SKM-1 treated with dmso at 0.1 percent for 144 hours (cell line): ENCODE measurements around the gene CDHR5.
"Not testable (repeated sequence)": the region's sequence is repeated elsewhere in the genome, so short reads cannot be mapped to it uniquely, and the experiment has no call there.

Experiments
- DNase-seq: peaks from one replicate; lab custom pipeline; 2025; ENCODE audit not compliant: unreplicated experiment; lab: John Stamatoyannopoulos, UW

The CDHR5 gene

GRCh38 chr11:624705-625635, at the start of gene CDHR5:
CDHR5 (minus strand) TSS chr11:624955; CDS start chr11:624902, 53 bp downstream.
- no peak for DNase-seq

GRCh38 chr11:674406-674805, 49.7 kb upstream of the CDHR5 start:
- DNase-seq, result no peak

GRCh38 chr11:673866-674265, 49.1 kb upstream of the CDHR5 start:
- no peak for DNase-seq

GRCh38 chr11:665704-666281, 41.0 kb upstream of the CDHR5 start:
- DNase-seq, result no peak

GRCh38 chr11:665062-665703, 40.4 kb upstream of the CDHR5 start:
- DNase-seq, result no peak

- peak; percentile 19 for DNase-seq
Observed at GRCh38 chr11:662689-663274, 38.0 kb upstream of the CDHR5 start.

- no peak for DNase-seq
Observed at GRCh38 chr11:660681-661444, 36.1 kb upstream of the CDHR5 start.

GRCh38 chr11:660281-660680, 35.5 kb upstream of the CDHR5 start:
- no peak for DNase-seq

- DNase-seq, result no peak
Observed at GRCh38 chr11:659532-660085, 34.9 kb upstream of the CDHR5 start.

GRCh38 chr11:657691-658126, 33.0 kb upstream of the CDHR5 start:
- DNase-seq, result no peak

- no peak for DNase-seq
Observed at GRCh38 chr11:656866-657265, 32.1 kb upstream of the CDHR5 start.

- no peak for DNase-seq
Observed at GRCh38 chr11:656426-656825, 31.7 kb upstream of the CDHR5 start.

GRCh38 chr11:655036-655726, 30.4 kb upstream of the CDHR5 start:
- DNase-seq, result no peak

GRCh38 chr11:654444-654843, 29.7 kb upstream of the CDHR5 start:
- DNase-seq, result not testable (repeated sequence)

GRCh38 chr11:653837-654236, 29.1 kb upstream of the CDHR5 start:
- DNase-seq, result no peak

- not testable (repeated sequence) for DNase-seq
Observed at GRCh38 chr11:653136-653535, 28.4 kb upstream of the CDHR5 start.

- no peak for DNase-seq
Observed at GRCh38 chr11:650482-650881, 25.7 kb upstream of the CDHR5 start.

- not testable (repeated sequence) for DNase-seq
Observed at GRCh38 chr11:647672-648158, 23.0 kb upstream of the CDHR5 start.

- DNase-seq, result no peak
Observed at GRCh38 chr11:646214-646613, 21.5 kb upstream of the CDHR5 start.

- DNase-seq, result no peak
Observed at GRCh38 chr11:645536-645935, 20.8 kb upstream of the CDHR5 start.
